K562 (cell line): ENCODE results near the gene CSMD2.

ENCODE experiments used
- SETDB1 ChIP-seq: IDR thresholded peaks from one replicate; pipeline ENCODE4 v1.6.1; 2012; ENCODE audit warnings: low read length, control low read depth, inconsistent platforms
- TARDBP ChIP-seq: fragments of 450-650 bp; IDR thresholded peaks from 2 replicates; pipeline ENCODE4 v1.6.1; 2016
- ZNF3 ChIP-seq: fragments of 250-450 bp; sonication (Bioruptor Pico); IDR thresholded peaks from 2 replicates; pipeline ENCODE4 v1.5.0; 2021; ENCODE audit warnings: mild to moderate bottlenecking, moderate library complexity
- TF ChIP-seq, protein P1 (sequence below): sonication (generic); formaldehyde crosslinking; IDR thresholded peaks from 2 replicates; pipeline ENCODE4 v1.5.0; 2020; ENCODE audit warnings: missing genetic modification reagents

DNA sequence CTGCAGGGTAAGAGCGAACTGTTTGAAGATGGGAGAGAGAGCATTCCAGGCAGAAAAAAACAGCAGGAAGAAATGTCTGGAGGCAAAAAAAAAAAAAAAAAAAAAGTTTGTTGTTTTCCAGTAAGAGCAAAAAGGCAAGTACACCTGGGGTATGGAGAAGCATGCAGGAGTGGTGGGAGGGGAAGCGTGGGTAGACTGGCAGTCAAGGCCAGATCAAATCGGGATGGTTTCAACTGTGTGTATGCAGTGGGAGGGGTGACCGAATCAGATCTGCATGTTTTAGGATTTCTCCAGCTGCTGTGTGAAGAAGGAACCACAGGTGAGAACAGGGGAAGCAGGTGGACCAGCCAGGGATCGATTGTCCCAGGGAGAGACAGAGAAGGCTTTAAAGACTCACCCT lies 34.7 kb downstream of the CSMD2 start:
- TF ChIP-seq, protein P1, sequence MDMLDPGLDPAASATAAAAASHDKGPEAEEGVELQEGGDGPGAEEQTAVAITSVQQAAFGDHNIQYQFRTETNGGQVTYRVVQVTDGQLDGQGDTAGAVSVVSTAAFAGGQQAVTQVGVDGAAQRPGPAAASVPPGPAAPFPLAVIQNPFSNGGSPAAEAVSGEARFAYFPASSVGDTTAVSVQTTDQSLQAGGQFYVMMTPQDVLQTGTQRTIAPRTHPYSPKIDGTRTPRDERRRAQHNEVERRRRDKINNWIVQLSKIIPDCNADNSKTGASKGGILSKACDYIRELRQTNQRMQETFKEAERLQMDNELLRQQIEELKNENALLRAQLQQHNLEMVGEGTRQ (CRISPR knock-in tag): no peak
- TF ChIP-seq TARDBP (no peak), ZNF3 (CRISPR knock-in tag) (no peak), SETDB1 (no peak)
